ENCODE results near the gene WDR20. TPM values are rescaled to one million over a fixed set of nuclear protein-coding genes. Genes with fewer than 3 reads are reported as not detected.
A peak's percentile ranks its signal among the peaks of the same experiment; 100 is the strongest.

WDR20 gene, protein sequence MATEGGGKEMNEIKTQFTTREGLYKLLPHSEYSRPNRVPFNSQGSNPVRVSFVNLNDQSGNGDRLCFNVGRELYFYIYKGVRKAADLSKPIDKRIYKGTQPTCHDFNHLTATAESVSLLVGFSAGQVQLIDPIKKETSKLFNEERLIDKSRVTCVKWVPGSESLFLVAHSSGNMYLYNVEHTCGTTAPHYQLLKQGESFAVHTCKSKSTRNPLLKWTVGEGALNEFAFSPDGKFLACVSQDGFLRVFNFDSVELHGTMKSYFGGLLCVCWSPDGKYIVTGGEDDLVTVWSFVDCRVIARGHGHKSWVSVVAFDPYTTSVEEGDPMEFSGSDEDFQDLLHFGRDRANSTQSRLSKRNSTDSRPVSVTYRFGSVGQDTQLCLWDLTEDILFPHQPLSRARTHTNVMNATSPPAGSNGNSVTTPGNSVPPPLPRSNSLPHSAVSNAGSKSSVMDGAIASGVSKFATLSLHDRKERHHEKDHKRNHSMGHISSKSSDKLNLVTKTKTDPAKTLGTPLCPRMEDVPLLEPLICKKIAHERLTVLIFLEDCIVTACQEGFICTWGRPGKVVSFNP
- 12.6 TPM for polyA plus RNA-seq (2013, experiment 1 of 2)
- 12.4 TPM for polyA plus RNA-seq (2013, experiment 2 of 2)

DNA sequence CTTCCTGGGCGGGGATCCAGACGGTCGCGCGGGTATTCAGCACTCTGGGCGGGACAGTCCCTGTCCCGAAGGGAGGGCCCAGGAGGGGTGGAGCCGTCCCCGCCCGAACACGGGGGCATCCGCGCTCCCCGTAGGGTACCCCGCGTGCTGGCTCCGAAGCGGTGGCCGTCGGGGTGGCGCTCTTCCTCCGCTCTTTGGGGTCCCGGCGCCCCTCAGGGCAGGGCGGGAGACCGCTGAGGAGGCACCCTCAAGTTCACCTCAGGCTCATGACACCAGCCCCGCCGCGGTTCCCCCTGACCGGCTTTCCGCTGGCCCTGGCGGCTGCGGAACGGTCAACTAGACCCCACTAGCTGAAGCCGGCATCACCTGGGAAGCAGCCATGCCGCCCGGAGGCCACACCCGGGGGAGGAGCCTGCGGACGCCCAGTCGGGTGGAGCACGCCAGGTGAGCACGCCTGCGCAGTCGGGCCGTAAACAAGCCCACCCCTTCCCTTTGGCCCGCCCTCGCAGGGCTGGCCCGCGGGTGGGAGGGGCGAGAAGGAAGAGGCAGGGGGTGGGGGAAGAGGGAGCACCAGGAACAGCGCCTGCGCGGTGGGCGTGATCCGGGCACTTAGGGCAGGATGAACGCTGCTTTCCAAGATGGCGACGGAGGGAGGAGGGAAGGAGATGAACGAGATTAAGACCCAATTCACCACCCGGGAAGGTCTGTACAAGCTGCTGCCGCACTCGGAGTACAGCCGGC, at the start of gene WDR20:
WDR20 (plus strand) TSS at position 612 of the 741 bp plus-strand sequence; CDS start at position 639, 27 bp downstream.
- Histone ChIP-seq H3K18ac (ENCODE audit: low read depth in 1 of 2, low read length in 2 of 2) (peak within 1 kb of the TSS; percentile 79 to 91), H4K91ac (ENCODE audit: low read length) (peak within 1 kb of the TSS; percentile 73), H3K4me2 (ENCODE audit: low read length, poor library complexity, severe bottlenecking) (peak within 1 kb of the TSS; percentile 99), H3K4me1 (ENCODE audit: control insufficient read depth, insufficient read depth, low read depth, low read length) (no peaks in the 10 kb centered on the region), H3K4ac (ENCODE audit: low read depth in 1 of 2, low read length in 2 of 2) (peak within 1 kb of the TSS; percentile 52 to 93), H3K27ac (ENCODE audit: low read length, poor library complexity, severe bottlenecking) (peak within 1 kb of the TSS; percentile 58), H3K27me3 (ENCODE audit: control insufficient read depth in 1 of 2, insufficient read depth in 1 of 2, low read length in 2 of 2) (no peaks in the 10 kb centered on the region), H3K14ac (ENCODE audit: low read length in 2 of 2) (peak within 1 kb of the TSS in 1 of 2 experiments; percentile 81), H3K36me3 (ENCODE audit: control insufficient read depth in 1 of 2, insufficient read depth in 2 of 2, low read depth in 1 of 2, low read length in 2 of 2) (peaks cover 0 to 2% of the 10 kb centered on the region in 2 experiments), H3K9me3 (ENCODE audit: control insufficient read depth, low read length) (no peaks in the 10 kb centered on the region), H2BK5ac (ENCODE audit: low read depth, low read length, poor library complexity, severe bottlenecking) (peak within 1 kb of the TSS; percentile 53), H2BK12ac (ENCODE audit: low read length in 2 of 2) (peak within 1 kb of the TSS in 1 of 2 experiments; percentile 78), H3K4me3 (ENCODE audit: insufficient read depth in 1 of 2, low read depth in 1 of 2, low read length in 2 of 2) (peak within 1 kb of the TSS; percentile 97 to 100), H2AK5ac (ENCODE audit: low read length, severe bottlenecking) (no peak within 1 kb of the TSS), H2BK120ac (ENCODE audit: low read depth, low read length) (peak within 1 kb of the TSS; percentile 66), H3K9ac (ENCODE audit: low read length) (peak within 1 kb of the TSS; percentile 99), H3K23ac (ENCODE audit: low read length in 2 of 2) (peak within 1 kb of the TSS in 1 of 2 experiments; percentile 90), H2AFZ (ENCODE audit: low read depth, low read length) (peak within 1 kb of the TSS; percentile 96), H2BK15ac (ENCODE audit: low read depth, poor library complexity, severe bottlenecking) (peak within 1 kb of the TSS; percentile 99), H4K8ac (ENCODE audit: low read length) (peak within 1 kb of the TSS; percentile 89), H3K79me1 (replicated peaks; ENCODE audit: low read length, poor library complexity, severe bottlenecking) (peaks cover 8% of the 10 kb centered on the region)
- DNase-seq = peak; percentile 96
- under 1% methylated on average over 56 of the region's 64 CpGs for WGBS

DNA sequence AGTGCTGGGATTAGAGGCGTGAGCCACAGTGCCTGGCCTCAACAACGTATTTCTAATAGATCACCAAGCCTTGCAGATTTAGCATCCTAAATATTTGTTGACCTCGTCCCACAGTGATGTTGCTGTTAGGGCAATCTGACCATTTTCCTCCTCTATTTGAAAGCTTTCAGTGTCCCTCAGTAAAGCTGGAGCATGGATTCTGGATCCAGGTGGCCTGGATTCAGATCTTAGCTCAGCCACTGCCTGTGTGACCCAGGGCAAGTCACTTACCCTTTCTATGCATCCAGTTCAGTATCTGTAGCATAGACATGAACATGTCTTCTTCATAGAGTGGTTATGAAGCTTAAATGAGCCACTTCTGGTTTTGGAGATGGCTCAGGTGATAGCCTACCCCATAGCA, 49.0 kb upstream of the WDR20 start:
- Histone ChIP-seq H3K27ac (ENCODE audit: low read length, poor library complexity, severe bottlenecking) (no peak overlapping the region), H2BK12ac (ENCODE audit: low read length in 2 of 2) (no peak overlapping the region), H3K4me1 (ENCODE audit: control insufficient read depth, insufficient read depth, low read depth, low read length) (peaks cover 18% of the 10 kb centered on the region), H2BK120ac (ENCODE audit: low read depth, low read length) (no peak overlapping the region), H3K23ac (ENCODE audit: low read length in 2 of 2) (no peak overlapping the region), H3K4me3 (ENCODE audit: insufficient read depth in 1 of 2, low read depth in 1 of 2, low read length in 2 of 2) (no peak overlapping the region), H3K9ac (ENCODE audit: low read length) (no peak overlapping the region), H2AK5ac (ENCODE audit: low read length, severe bottlenecking) (no peak overlapping the region), H3K27me3 (ENCODE audit: control insufficient read depth in 1 of 2, insufficient read depth in 1 of 2, low read length in 2 of 2) (no peaks in the 10 kb centered on the region), H3K36me3 (ENCODE audit: control insufficient read depth in 1 of 2, insufficient read depth in 2 of 2, low read depth in 1 of 2, low read length in 2 of 2) (peaks cover 3 to 10% of the 10 kb centered on the region in 2 experiments), H2BK15ac (ENCODE audit: low read depth, poor library complexity, severe bottlenecking) (no peak overlapping the region), H3K9me3 (ENCODE audit: control insufficient read depth, low read length) (no peaks in the 10 kb centered on the region), H4K8ac (ENCODE audit: low read length) (no peak overlapping the region), H4K91ac (ENCODE audit: low read length) (no peak overlapping the region), H3K4me2 (ENCODE audit: low read length, poor library complexity, severe bottlenecking) (no peak overlapping the region), H3K18ac (ENCODE audit: low read depth in 1 of 2, low read length in 2 of 2) (no peak overlapping the region), H3K4ac (ENCODE audit: low read depth in 1 of 2, low read length in 2 of 2) (no peak overlapping the region), H2BK5ac (ENCODE audit: low read depth, low read length, poor library complexity, severe bottlenecking) (no peak overlapping the region), H2AFZ (ENCODE audit: low read depth, low read length) (no peak overlapping the region), H3K79me1 (replicated peaks; ENCODE audit: low read length, poor library complexity, severe bottlenecking) (peaks cover 9% of the 10 kb centered on the region), H3K14ac (ENCODE audit: low read length in 2 of 2) (no peak overlapping the region)
- whole genome bisulfite sequencing = 93% methylated on average over 3 of the region's 3 CpGs
- DNase-seq = no peak

DNA sequence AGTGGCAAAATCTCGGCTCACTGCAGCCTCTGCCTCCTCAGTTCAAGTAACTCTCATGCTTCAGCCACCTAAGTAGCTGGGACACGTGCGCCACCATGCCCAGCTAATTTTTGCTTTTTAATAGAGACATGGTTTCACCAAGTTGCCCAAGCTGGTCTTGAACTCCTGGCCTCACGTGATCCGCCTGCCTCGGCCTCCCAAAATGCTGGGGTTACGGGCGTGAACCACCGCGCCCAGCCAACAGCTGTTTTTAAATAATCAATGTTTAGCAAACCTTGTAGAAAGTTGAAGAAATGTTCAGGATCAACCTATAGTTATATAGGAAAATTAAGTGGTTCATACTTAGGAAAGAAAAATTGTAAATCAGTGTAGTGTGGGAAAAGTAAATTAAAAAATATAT, 46.9 kb upstream of the WDR20 start:
- Histone ChIP-seq H2AK5ac (ENCODE audit: low read length, severe bottlenecking) (no peak overlapping the region), H3K9ac (ENCODE audit: low read length) (no peak overlapping the region), H3K36me3 (ENCODE audit: control insufficient read depth in 1 of 2, insufficient read depth in 2 of 2, low read depth in 1 of 2, low read length in 2 of 2) (peaks cover 0 to 10% of the 10 kb centered on the region in 2 experiments), H2AFZ (ENCODE audit: low read depth, low read length) (no peak overlapping the region), H3K18ac (ENCODE audit: low read depth in 1 of 2, low read length in 2 of 2) (no peak overlapping the region), H2BK120ac (ENCODE audit: low read depth, low read length) (no peak overlapping the region), H3K14ac (ENCODE audit: low read length in 2 of 2) (no peak overlapping the region), H4K8ac (ENCODE audit: low read length) (no peak overlapping the region), H2BK12ac (ENCODE audit: low read length in 2 of 2) (no peak overlapping the region), H2BK5ac (ENCODE audit: low read depth, low read length, poor library complexity, severe bottlenecking) (no peak overlapping the region), H3K4ac (ENCODE audit: low read depth in 1 of 2, low read length in 2 of 2) (no peak overlapping the region), H3K79me1 (replicated peaks; ENCODE audit: low read length, poor library complexity, severe bottlenecking) (peaks cover 9% of the 10 kb centered on the region), H3K27ac (ENCODE audit: low read length, poor library complexity, severe bottlenecking) (no peak overlapping the region), H3K4me2 (ENCODE audit: low read length, poor library complexity, severe bottlenecking) (no peak overlapping the region), H3K27me3 (ENCODE audit: control insufficient read depth in 1 of 2, insufficient read depth in 1 of 2, low read length in 2 of 2) (no peaks in the 10 kb centered on the region), H3K4me3 (ENCODE audit: insufficient read depth in 1 of 2, low read depth in 1 of 2, low read length in 2 of 2) (no peak overlapping the region), H4K91ac (ENCODE audit: low read length) (no peak overlapping the region), H3K4me1 (ENCODE audit: control insufficient read depth, insufficient read depth, low read depth, low read length) (peaks cover 28% of the 10 kb centered on the region), H2BK15ac (ENCODE audit: low read depth, poor library complexity, severe bottlenecking) (no peak overlapping the region), H3K9me3 (ENCODE audit: control insufficient read depth, low read length) (no peaks in the 10 kb centered on the region), H3K23ac (ENCODE audit: low read length in 2 of 2) (no peak overlapping the region)
- WGBS = 98% methylated on average over 8 of the region's 10 CpGs
- no peak for DNase-seq

DNA sequence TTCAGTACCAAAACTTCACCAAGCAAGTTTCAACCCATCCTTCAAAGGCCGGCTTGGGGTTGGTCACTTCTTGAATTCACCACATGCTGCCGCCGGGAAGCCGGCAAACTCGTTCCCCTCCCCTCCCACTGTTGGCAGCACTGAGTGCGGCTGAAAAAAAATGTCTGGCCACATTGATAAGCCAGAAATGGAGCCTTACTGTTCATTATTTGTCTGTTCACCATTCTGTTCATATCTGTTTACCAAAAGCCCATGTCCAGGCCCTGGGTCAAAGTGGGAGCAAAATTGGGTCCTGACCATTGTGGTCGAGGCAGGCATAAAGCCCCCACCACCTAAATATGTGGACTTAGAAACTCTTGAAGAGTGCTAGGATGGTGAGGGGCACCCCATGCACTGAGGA, 45.6 kb upstream of the WDR20 start:
- peaks cover 20% of the 10 kb centered on the region for H3K4me1 ChIP-seq (ENCODE audit: control insufficient read depth, insufficient read depth, low read depth, low read length)
- H4K8ac ChIP-seq (ENCODE audit: low read length) = no peak overlapping the region
- no peak overlapping the region for H3K9ac ChIP-seq (ENCODE audit: low read length)
- H2BK15ac ChIP-seq (ENCODE audit: low read depth, poor library complexity, severe bottlenecking) = no peak overlapping the region
- no peak overlapping the region for H2BK12ac ChIP-seq (ENCODE audit: low read length in 2 of 2)
- H2AK5ac ChIP-seq (ENCODE audit: low read length, severe bottlenecking) = no peak overlapping the region
- 75% methylated on average over 7 of the region's 7 CpGs for WGBS
- H3K23ac ChIP-seq (ENCODE audit: low read length in 2 of 2) = no peak overlapping the region
- H3K36me3 ChIP-seq (ENCODE audit: control insufficient read depth in 1 of 2, insufficient read depth in 2 of 2, low read depth in 1 of 2, low read length in 2 of 2) = peaks cover 0 to 8% of the 10 kb centered on the region in 2 experiments
- no peak overlapping the region for H2BK5ac ChIP-seq (ENCODE audit: low read depth, low read length, poor library complexity, severe bottlenecking)
- H3K79me1 ChIP-seq (replicated peaks; ENCODE audit: low read length, poor library complexity, severe bottlenecking) = no peaks in the 10 kb centered on the region
- H3K18ac ChIP-seq (ENCODE audit: low read depth in 1 of 2, low read length in 2 of 2) = no peak overlapping the region
- no peak overlapping the region for H3K4me3 ChIP-seq (ENCODE audit: insufficient read depth in 1 of 2, low read depth in 1 of 2, low read length in 2 of 2)
- H4K91ac ChIP-seq (ENCODE audit: low read length) = no peak overlapping the region
- DNase-seq = no peak
- no peak overlapping the region for H3K4me2 ChIP-seq (ENCODE audit: low read length, poor library complexity, severe bottlenecking)
- no peaks in the 10 kb centered on the region for H3K9me3 ChIP-seq (ENCODE audit: control insufficient read depth, low read length)
- no peak overlapping the region for H2AFZ ChIP-seq (ENCODE audit: low read depth, low read length)
- no peak overlapping the region for H3K14ac ChIP-seq (ENCODE audit: low read length in 2 of 2)
- H3K4ac ChIP-seq (ENCODE audit: low read depth in 1 of 2, low read length in 2 of 2) = no peak overlapping the region
- no peaks in the 10 kb centered on the region for H3K27me3 ChIP-seq (ENCODE audit: control insufficient read depth in 1 of 2, insufficient read depth in 1 of 2, low read length in 2 of 2)
- no peak overlapping the region for H2BK120ac ChIP-seq (ENCODE audit: low read depth, low read length)
- no peak overlapping the region for H3K27ac ChIP-seq (ENCODE audit: low read length, poor library complexity, severe bottlenecking)
